Breast epithelium (tissue), 4 donors: ENCODE measurements around the gene RTKN2. TPM values are rescaled to one million over a fixed set of nuclear protein-coding genes. Genes with fewer than 3 reads are reported as not detected.
"Not testable (repeated sequence)": the region's sequence is repeated elsewhere in the genome, so short reads cannot be mapped to it uniquely, and the experiment has no call there.

Source experiments
- DNase-seq, 2 donors: peaks; one replicate each; pipeline ENCODE4 v3.0.0-alpha.2; 2019; ENCODE audit warnings: low spot score in 2 of 2
- H3K27ac ChIP-seq, 2 donors: fragments of 200-600 bp; sonication (generic) in 1 of 2; one replicate each; pipeline ENCODE4 v1.5.1; 2016 to 2019; ENCODE audit warnings: mild to moderate bottlenecking in 1 of 2
- H3K27me3 ChIP-seq, 2 donors: fragments of 200-600 bp; sonication (generic) in 1 of 2; one replicate each; pipeline versions ENCODE4 v1.5.1 to v1.6.0; 2017 to 2019; ENCODE audit warnings: control low read depth in 1 of 2, mild to moderate bottlenecking in 1 of 2
- H3K36me3 ChIP-seq: fragments of 200-600 bp; one replicate; pipeline ENCODE4 v1.5.1; 2019
- H3K4me1 ChIP-seq, 2 donors: fragments of 200-600 bp; sonication (generic); one replicate each; pipeline ENCODE4 v1.5.1; 2016 to 2019; ENCODE audit warnings: control low read depth in 1 of 2
- H3K4me3 ChIP-seq, 3 donors: fragments of 200-600 bp; sonication (generic); 1 replicate in 2 of 3; 2 replicates in 1 of 3; pipeline ENCODE4 v1.5.1; 2016 to 2019; ENCODE audit warnings: mild to moderate bottlenecking in 3 of 3, moderate library complexity in 2 of 3
- H3K9me3 ChIP-seq, 2 donors: fragments of 200-600 bp; sonication (generic) in 1 of 2; one replicate each; pipeline ENCODE4 v1.5.1; 2016 to 2019; ENCODE audit warnings: control low read depth in 1 of 2
- POLR2A ChIP-seq: fragments of 450-650 bp; IDR thresholded peaks from one replicate; pipeline ENCODE4 v1.6.1; 2016; ENCODE audit warnings: antibody characterized with exemption, mild to moderate bottlenecking, moderate library complexity
- POLR2AphosphoS5 ChIP-seq, 3 donors: sonication (generic); formaldehyde crosslinking; IDR thresholded peaks; one replicate each; pipeline ENCODE4 v1.6.1; 2017; ENCODE audit warnings: antibody characterized with exemption in 3 of 3
- intact Hi-C: fragments of 100-400 bp; cut with DNase I; formaldehyde crosslinking; loops from one replicate; pipeline ENCODE4 v1.15.1; 2023; ENCODE audit warnings: low total_unique reads
- total RNA-seq, 3 donors: library from RNA; depleted of rRNA; stranded (reverse); fragments of >200 nt; gene quantifications; one replicate each; pipeline ENCODE4 v1.1.0, GENCODE V29; 2016
- TF ChIP-seq, protein P1 (sequence below), 3 donors: fragments of 450-650 bp; IDR thresholded peaks; one replicate each; pipeline ENCODE4 v1.5.1; 2016 to 2017; ENCODE audit warnings: antibody characterized with exemption in 3 of 3, mild to moderate bottlenecking in 3 of 3, moderate library complexity in 3 of 3

RTKN2 gene
- total RNA-seq, 3 donors from 2014 or later, result 0.16 to 1.3 (median 0.98) TPM

DNA sequence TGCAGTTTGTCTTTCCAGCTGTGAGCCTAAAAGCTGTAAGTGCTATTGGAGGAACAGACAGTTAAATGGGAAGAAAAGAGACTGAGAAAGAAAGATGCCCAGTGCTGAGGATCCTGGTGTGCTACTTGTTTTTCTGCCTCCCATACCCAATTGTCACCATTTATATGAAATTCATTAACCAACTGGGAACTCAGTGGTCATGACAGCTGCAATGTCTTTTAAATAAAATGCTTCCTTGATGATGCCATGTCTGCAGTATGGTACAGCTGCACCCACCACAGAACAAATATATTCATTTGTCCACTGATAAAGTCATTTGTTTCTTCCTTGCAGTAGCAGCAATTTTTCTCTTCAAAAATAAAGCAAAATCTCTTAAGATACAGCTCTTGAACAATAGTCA is 15.6 kb upstream of the RTKN2 start:
- H3K4me1 ChIP-seq, result no peaks in the 10 kb centered on the region
- no peaks in the 10 kb centered on the region for H3K36me3 ChIP-seq
- no peaks in the 10 kb centered on the region for H3K9me3 ChIP-seq
- H3K27me3 ChIP-seq, result no peaks in the 10 kb centered on the region
- H3K27ac ChIP-seq, result no peak overlapping the region
- no peak overlapping the region for H3K4me3 ChIP-seq
- TF ChIP-seq POLR2A, result no peak
- TF ChIP-seq POLR2AphosphoS5 (IDR thresholded peaks at IDR 0.05), result no peak
- TF ChIP-seq, protein P1, sequence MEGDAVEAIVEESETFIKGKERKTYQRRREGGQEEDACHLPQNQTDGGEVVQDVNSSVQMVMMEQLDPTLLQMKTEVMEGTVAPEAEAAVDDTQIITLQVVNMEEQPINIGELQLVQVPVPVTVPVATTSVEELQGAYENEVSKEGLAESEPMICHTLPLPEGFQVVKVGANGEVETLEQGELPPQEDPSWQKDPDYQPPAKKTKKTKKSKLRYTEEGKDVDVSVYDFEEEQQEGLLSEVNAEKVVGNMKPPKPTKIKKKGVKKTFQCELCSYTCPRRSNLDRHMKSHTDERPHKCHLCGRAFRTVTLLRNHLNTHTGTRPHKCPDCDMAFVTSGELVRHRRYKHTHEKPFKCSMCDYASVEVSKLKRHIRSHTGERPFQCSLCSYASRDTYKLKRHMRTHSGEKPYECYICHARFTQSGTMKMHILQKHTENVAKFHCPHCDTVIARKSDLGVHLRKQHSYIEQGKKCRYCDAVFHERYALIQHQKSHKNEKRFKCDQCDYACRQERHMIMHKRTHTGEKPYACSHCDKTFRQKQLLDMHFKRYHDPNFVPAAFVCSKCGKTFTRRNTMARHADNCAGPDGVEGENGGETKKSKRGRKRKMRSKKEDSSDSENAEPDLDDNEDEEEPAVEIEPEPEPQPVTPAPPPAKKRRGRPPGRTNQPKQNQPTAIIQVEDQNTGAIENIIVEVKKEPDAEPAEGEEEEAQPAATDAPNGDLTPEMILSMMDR (IDR thresholded peaks at IDR 0.05), result no peak
- no peak for DNase-seq
- intact Hi-C loops, result no loop called here

DNA sequence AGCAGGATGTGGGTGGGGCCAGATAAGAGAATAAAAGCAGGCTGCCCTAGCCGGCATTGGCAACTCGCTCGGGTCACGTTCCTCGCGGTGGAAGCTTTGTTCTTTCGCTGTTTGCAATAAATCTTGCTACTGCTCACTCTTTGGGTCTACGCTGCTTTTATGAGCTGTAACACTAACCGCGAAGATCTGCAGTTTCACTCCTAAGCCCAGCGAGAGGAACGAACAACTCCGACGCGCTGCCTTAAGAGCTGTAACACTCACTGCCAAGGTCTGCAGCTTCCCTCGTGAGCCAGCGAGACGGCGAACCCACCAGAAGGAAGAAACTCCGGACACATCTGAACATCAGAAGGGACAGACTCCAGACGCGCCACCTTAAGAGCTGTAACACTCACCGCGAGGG is 12.7 kb upstream of the RTKN2 start:
- H3K27ac ChIP-seq, DNase-seq, H3K9me3 ChIP-seq, H3K4me1 ChIP-seq, H3K27me3 ChIP-seq, H3K36me3 ChIP-seq, intact Hi-C loops, H3K4me3 ChIP-seq: not testable (repeated sequence)

DNA sequence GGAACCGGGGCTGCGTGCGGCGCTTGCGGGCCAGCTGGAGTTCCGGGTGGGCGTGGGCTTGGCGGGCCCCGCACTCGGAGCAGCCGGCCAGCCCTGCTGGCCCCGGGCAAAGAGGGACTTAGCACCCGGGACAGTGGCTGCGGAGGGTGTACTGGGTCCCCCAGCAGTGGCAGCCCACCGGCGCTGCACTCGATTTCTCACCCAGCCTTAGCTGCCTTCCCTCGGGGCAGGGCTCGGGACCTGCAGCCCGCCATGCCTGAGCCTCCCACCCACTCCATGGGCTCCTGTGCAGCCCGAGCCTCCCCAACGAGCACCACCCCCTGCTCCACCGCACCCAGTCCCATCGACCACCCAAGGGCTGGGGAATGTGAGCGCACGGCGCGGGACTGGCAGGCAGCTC is 11.7 kb upstream of the RTKN2 start:
- not testable (repeated sequence) for DNase-seq

DNA sequence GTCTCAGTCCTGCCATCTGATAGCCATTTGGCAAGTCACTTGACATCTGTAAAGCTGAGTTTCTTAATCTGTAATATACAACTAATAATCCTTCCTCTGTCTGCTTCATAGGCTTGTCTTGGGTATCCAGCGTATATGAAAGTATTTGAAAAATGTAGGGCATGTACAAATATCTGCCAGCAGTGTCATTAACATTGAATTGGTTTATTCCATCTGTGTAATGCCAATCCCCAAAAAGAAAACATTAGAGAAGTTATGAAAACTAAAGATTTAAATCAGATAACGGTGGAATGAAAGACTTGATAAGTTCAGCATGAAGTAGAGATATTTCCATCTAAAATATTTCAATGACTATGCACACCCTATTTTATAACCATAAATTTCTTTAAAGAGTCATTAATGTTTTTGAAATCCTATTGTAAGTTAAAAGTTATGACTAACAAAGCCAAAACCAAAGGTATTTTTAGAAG is 9.8 kb upstream of the RTKN2 start:
- H3K9me3 ChIP-seq, result no peaks in the 10 kb centered on the region
- no peak overlapping the region for H3K4me3 ChIP-seq
- DNase-seq, result no peak
- TF ChIP-seq, protein P1 (IDR thresholded peaks at IDR 0.05), result no peak
- TF ChIP-seq POLR2A (no peak), POLR2AphosphoS5 (IDR thresholded peaks at IDR 0.05) (no peak)
- intact Hi-C loops, result no loop called here
- H3K27me3 ChIP-seq, result no peaks in the 10 kb centered on the region
- no peaks in the 10 kb centered on the region for H3K4me1 ChIP-seq
- H3K36me3 ChIP-seq, result no peaks in the 10 kb centered on the region
- no peak overlapping the region for H3K27ac ChIP-seq

More for the DNA sequence above, 11.7 kb upstream of the RTKN2 start:
- intact Hi-C loops, H3K4me1 ChIP-seq, H3K4me3 ChIP-seq, H3K27me3 ChIP-seq, H3K9me3 ChIP-seq, H3K36me3 ChIP-seq, H3K27ac ChIP-seq: not testable (repeated sequence)

DNA sequence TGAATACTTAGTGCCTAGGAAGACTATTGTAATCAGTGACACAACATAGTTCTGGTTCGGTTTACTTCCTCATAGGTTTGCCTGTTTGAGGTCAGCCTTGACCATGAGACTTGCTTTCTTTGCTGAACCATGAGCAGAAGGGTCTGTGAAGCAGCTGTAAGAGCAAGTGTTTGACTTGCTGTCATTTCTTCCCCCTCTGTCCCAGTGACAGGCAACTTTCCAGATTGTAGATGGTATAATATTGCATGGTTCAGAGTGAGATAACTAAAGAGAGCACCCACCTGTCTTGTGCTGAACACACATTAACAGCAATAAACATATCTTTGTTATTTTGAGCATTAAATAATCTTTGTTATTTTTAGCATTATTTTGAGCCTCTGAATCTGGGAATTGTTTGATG is 9.3 kb upstream of the RTKN2 start:
- no peaks in the 10 kb centered on the region for H3K27me3 ChIP-seq
- H3K27ac ChIP-seq, result no peak overlapping the region
- no peaks in the 10 kb centered on the region for H3K9me3 ChIP-seq
- no peaks in the 10 kb centered on the region for H3K4me1 ChIP-seq
- TF ChIP-seq POLR2AphosphoS5 (IDR thresholded peaks at IDR 0.05) (no peak), POLR2A (no peak)
- TF ChIP-seq, protein P1 (IDR thresholded peaks at IDR 0.05), result no peak
- no peaks in the 10 kb centered on the region for H3K36me3 ChIP-seq
- no peak for DNase-seq
- intact Hi-C loops, result no loop called here
- no peak overlapping the region for H3K4me3 ChIP-seq

DNA sequence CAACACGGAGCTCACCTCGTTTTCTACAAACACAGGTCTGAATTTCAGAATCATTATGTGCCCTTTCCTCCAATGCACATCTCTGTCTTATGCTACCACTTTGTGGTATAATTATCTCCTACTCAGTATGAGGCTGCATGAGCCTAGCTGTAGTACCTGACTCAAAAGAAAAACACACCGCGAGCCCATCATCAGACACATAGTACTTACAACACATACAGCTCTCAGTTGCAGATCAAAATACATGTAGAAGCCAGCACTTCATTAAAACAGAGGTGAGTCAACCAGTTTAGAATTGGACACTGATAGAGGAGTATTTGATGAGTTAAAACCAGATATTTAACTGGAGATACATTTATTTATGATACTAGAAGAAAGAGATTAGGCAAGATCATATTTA is 1.4 kb upstream of the RTKN2 start:
- Histone ChIP-seq H3K36me3 (no peaks in the 10 kb centered on the region), H3K4me1 (no peaks in the 10 kb centered on the region), H3K9me3 (no peaks in the 10 kb centered on the region), H3K27me3 (no peaks in the 10 kb centered on the region), H3K4me3 (no peak overlapping the region), H3K27ac (no peak overlapping the region)
- TF ChIP-seq POLR2A (no peak), POLR2AphosphoS5 (IDR thresholded peaks at IDR 0.05) (no peak)
- TF ChIP-seq, protein P1 (IDR thresholded peaks at IDR 0.05), result no peak
- DNase-seq, result no peak
- intact Hi-C loops, result no loop called here
